ENCODE results near the gene RNU5D-1. TPM values are rescaled to one million over a fixed set of nuclear protein-coding genes. Genes with fewer than 3 reads are reported as not detected.

Gene RNU5D-1
- total and polyA plus RNA-seq, 7 experiments from 2014 or later = not detected

GRCh38 chr1:44693900-44694299 is 37.1 kb downstream of the RNU5D-1 start:
- H3K36me3 ChIP-seq (ENCODE audit: control insufficient read depth in 2 of 3, insufficient read depth in 3 of 3, low read length in 3 of 3) = no peaks in the 10 kb centered on the region
- H3K9me3 ChIP-seq (ENCODE audit: control insufficient read depth in 2 of 3, low read length in 3 of 3) = no peaks in the 10 kb centered on the region
- no peak overlapping the region for H3K27ac ChIP-seq (ENCODE audit: low read depth, low read length)
- ATAC-seq (no peak), DNase-seq (no peak)
- peaks cover 13 to 26% (median 20%) of the 10 kb centered on the region in 7 donors for H3K4me1 Mint-ChIP-seq
- no peak overlapping the region for H3K4me3 ChIP-seq (ENCODE audit: low read length)
- POLR2A ChIA-PET = interaction anchor here (1.7 kb wide), 1 partner anchor 62 kb away, joined by 5 read pairs; no protein-coding TSS in a partner anchor
- peaks cover 6 to 15% of the 10 kb centered on the region in 2 donors for H3K4me1 ChIP-seq (ENCODE audit: control insufficient read depth in 2 of 2, insufficient read depth in 2 of 2, low read length in 2 of 2)
- no peaks in the 10 kb centered on the region for H3K9me3 Mint-ChIP-seq
- intact Hi-C loops (cut with micrococcal nuclease) = no loop called here
- no peak overlapping the region for H3K4me3 Mint-ChIP-seq
- peaks cover 0 to 5% (median 0%) of the 10 kb centered on the region in 5 donors for H3K27me3 Mint-ChIP-seq
- CTCF ChIA-PET = no interaction called here
- H3K27ac Mint-ChIP-seq = no peak overlapping the region
- peaks cover 0 to 4% (median 0%) of the 10 kb centered on the region in 5 donors for H3K36me3 Mint-ChIP-seq
- H3K27me3 ChIP-seq (ENCODE audit: control insufficient read depth in 2 of 2, insufficient read depth in 2 of 2, low read length in 2 of 2) = no peaks in the 10 kb centered on the region

GRCh38 chr1:44693159-44693558 is 37.8 kb downstream of the RNU5D-1 start:
- DNase-seq = no peak
- Histone ChIP-seq H3K27me3 (ENCODE audit: control insufficient read depth in 2 of 2, insufficient read depth in 2 of 2, low read length in 2 of 2) (no peaks in the 10 kb centered on the region), H3K4me1 (ENCODE audit: control insufficient read depth in 2 of 2, insufficient read depth in 2 of 2, low read length in 2 of 2) (peaks cover 6 to 15% of the 10 kb centered on the region in 2 donors), H3K36me3 (ENCODE audit: control insufficient read depth in 2 of 3, insufficient read depth in 3 of 3, low read length in 3 of 3) (no peaks in the 10 kb centered on the region), H3K27ac (ENCODE audit: low read depth, low read length) (no peak overlapping the region), H3K9me3 (ENCODE audit: control insufficient read depth in 2 of 3, low read length in 3 of 3) (no peaks in the 10 kb centered on the region), H3K4me3 (ENCODE audit: low read length) (no peak overlapping the region)
- H3K9me3 Mint-ChIP-seq = no peaks in the 10 kb centered on the region
- H3K27me3 Mint-ChIP-seq = peaks cover 0 to 5% (median 0%) of the 10 kb centered on the region in 5 donors
- peaks cover 0 to 4% (median 0%) of the 10 kb centered on the region in 5 donors for H3K36me3 Mint-ChIP-seq
- peaks cover 13 to 26% (median 20%) of the 10 kb centered on the region in 7 donors for H3K4me1 Mint-ChIP-seq
- ChIA-PET POLR2A (interaction anchor here (1.7 kb wide), 1 partner anchor 62 kb away, joined by 5 read pairs; no protein-coding TSS in a partner anchor), CTCF (no interaction called here)
- ATAC-seq = no peak
- intact Hi-C loops (cut with micrococcal nuclease) = no loop called here
- no peak overlapping the region for H3K27ac Mint-ChIP-seq
- H3K4me3 Mint-ChIP-seq = no peak overlapping the region

GRCh38 chr1:44689447-44689765 is 41.6 kb downstream of the RNU5D-1 start:
- DNase-seq (no peak), ATAC-seq (no peak)
- Histone ChIP-seq H3K36me3 (ENCODE audit: control insufficient read depth in 2 of 3, insufficient read depth in 3 of 3, low read length in 3 of 3) (no peaks in the 10 kb centered on the region), H3K27ac (ENCODE audit: low read depth, low read length) (no peak overlapping the region), H3K27me3 (ENCODE audit: control insufficient read depth in 2 of 2, insufficient read depth in 2 of 2, low read length in 2 of 2) (no peaks in the 10 kb centered on the region), H3K9me3 (ENCODE audit: control insufficient read depth in 2 of 3, low read length in 3 of 3) (no peaks in the 10 kb centered on the region), H3K4me3 (ENCODE audit: low read length) (no peak overlapping the region), H3K4me1 (ENCODE audit: control insufficient read depth in 2 of 2, insufficient read depth in 2 of 2, low read length in 2 of 2) (no peaks in the 10 kb centered on the region)
- no peaks in the 10 kb centered on the region for H3K9me3 Mint-ChIP-seq
- intact Hi-C loops (cut with micrococcal nuclease) = no loop called here
- no peak overlapping the region for H3K27ac Mint-ChIP-seq
- CTCF ChIA-PET = no interaction called here
- H3K36me3 Mint-ChIP-seq = peaks cover 0 to 4% (median 0%) of the 10 kb centered on the region in 5 donors
- POLR2A ChIA-PET = interaction anchor here (0.7 to 0.9 kb wide), 2 partner anchors 8 to 15 kb away, joined by 3 to 4 read pairs; partner anchors contain the start of genes ARMH1 and TMEM53
- H3K4me1 Mint-ChIP-seq = peaks cover 0 to 13% (median 3%) of the 10 kb centered on the region in 7 donors
- H3K27me3 Mint-ChIP-seq = peaks cover 0 to 5% (median 0%) of the 10 kb centered on the region in 5 donors
- no peak overlapping the region for H3K4me3 Mint-ChIP-seq

- intact Hi-C loops (cut with micrococcal nuclease) = no loop called here
- no peak overlapping the region for H3K27ac Mint-ChIP-seq
- H3K4me3 ChIP-seq (ENCODE audit: low read length) = no peak overlapping the region
- no peaks in the 10 kb centered on the region for H3K9me3 Mint-ChIP-seq
- no peak overlapping the region for H3K4me3 Mint-ChIP-seq
- no peaks in the 10 kb centered on the region for H3K9me3 ChIP-seq (ENCODE audit: control insufficient read depth in 2 of 3, low read length in 3 of 3)
- ATAC-seq (no peak), DNase-seq (no peak)
- H3K27ac ChIP-seq (ENCODE audit: low read depth, low read length) = no peak overlapping the region
- no peaks in the 10 kb centered on the region for H3K4me1 ChIP-seq (ENCODE audit: control insufficient read depth in 2 of 2, insufficient read depth in 2 of 2, low read length in 2 of 2)
- H3K36me3 ChIP-seq (ENCODE audit: control insufficient read depth in 2 of 3, insufficient read depth in 3 of 3, low read length in 3 of 3) = no peaks in the 10 kb centered on the region
- peaks cover 0 to 16% (median 6%) of the 10 kb centered on the region in 7 donors for H3K4me1 Mint-ChIP-seq
- peaks cover 0 to 4% (median 0%) of the 10 kb centered on the region in 5 donors for H3K36me3 Mint-ChIP-seq
- peaks cover 0 to 5% (median 0%) of the 10 kb centered on the region in 5 donors for H3K27me3 Mint-ChIP-seq
- ChIA-PET POLR2A (interaction anchor here (0.7 to 0.9 kb wide), 2 partner anchors 8 to 15 kb away, joined by 3 to 4 read pairs; partner anchors contain the start of genes ARMH1 and TMEM53), CTCF (no interaction called here)
- no peaks in the 10 kb centered on the region for H3K27me3 ChIP-seq (ENCODE audit: control insufficient read depth in 2 of 2, insufficient read depth in 2 of 2, low read length in 2 of 2)
Measured at GRCh38 chr1:44688760-44689446, 42.1 kb downstream of the RNU5D-1 start.

GRCh38 chr1:44685881-44686280 is 45.1 kb downstream of the RNU5D-1 start:
- H3K4me3 Mint-ChIP-seq = no peak overlapping the region
- H3K4me1 Mint-ChIP-seq = peaks cover 0 to 9% (median 6%) of the 10 kb centered on the region in 7 donors
- H3K27me3 ChIP-seq (ENCODE audit: control insufficient read depth in 2 of 2, insufficient read depth in 2 of 2, low read length in 2 of 2) = no peaks in the 10 kb centered on the region
- CTCF ChIA-PET = interaction anchor here (2.0 kb wide), 1 partner anchor 33 kb away, joined by 4 read pairs; no protein-coding TSS in a partner anchor
- intact Hi-C loops (cut with micrococcal nuclease) = no loop called here
- peaks cover 0 to 2% (median 0%) of the 10 kb centered on the region in 11 donors for H3K9me3 Mint-ChIP-seq
- ATAC-seq (no peak), DNase-seq (no peak)
- H3K4me1 ChIP-seq (ENCODE audit: control insufficient read depth in 2 of 2, insufficient read depth in 2 of 2, low read length in 2 of 2) = no peaks in the 10 kb centered on the region
- no peak overlapping the region for H3K4me3 ChIP-seq (ENCODE audit: low read length)
- no peak overlapping the region for H3K27ac Mint-ChIP-seq
- H3K36me3 Mint-ChIP-seq = no peaks in the 10 kb centered on the region
- POLR2A ChIA-PET = interaction anchor here (0.8 kb wide), 1 partner anchor 25 kb away, joined by 3 read pairs; no protein-coding TSS in a partner anchor
- no peaks in the 10 kb centered on the region for H3K27me3 Mint-ChIP-seq
- no peaks in the 10 kb centered on the region for H3K36me3 ChIP-seq (ENCODE audit: control insufficient read depth in 2 of 3, insufficient read depth in 3 of 3, low read length in 3 of 3)
- no peak overlapping the region for H3K27ac ChIP-seq (ENCODE audit: low read depth, low read length)
- H3K9me3 ChIP-seq (ENCODE audit: control insufficient read depth in 2 of 3, low read length in 3 of 3) = no peaks in the 10 kb centered on the region

GRCh38 chr1:44685218-44685617 is 45.8 kb downstream of the RNU5D-1 start:
- Mint-ChIP-seq H3K4me3 (no peak overlapping the region), H3K36me3 (no peaks in the 10 kb centered on the region), H3K27ac (no peak overlapping the region), H3K9me3 (peaks cover 0 to 2% (median 0%) of the 10 kb centered on the region in 11 donors), H3K27me3 (no peaks in the 10 kb centered on the region), H3K4me1 (peaks cover 0 to 9% (median 6%) of the 10 kb centered on the region in 7 donors)
- no peak overlapping the region for H3K4me3 ChIP-seq (ENCODE audit: low read length)
- no peaks in the 10 kb centered on the region for H3K36me3 ChIP-seq (ENCODE audit: control insufficient read depth in 2 of 3, insufficient read depth in 3 of 3, low read length in 3 of 3)
- DNase-seq (no peak), ATAC-seq (no peak)
- H3K4me1 ChIP-seq (ENCODE audit: control insufficient read depth in 2 of 2, insufficient read depth in 2 of 2, low read length in 2 of 2) = no peaks in the 10 kb centered on the region
- ChIA-PET CTCF (interaction anchor here (2.0 kb wide), 1 partner anchor 33 kb away, joined by 4 read pairs; no protein-coding TSS in a partner anchor), POLR2A (no interaction called here)
- intact Hi-C loops (cut with micrococcal nuclease) = no loop called here
- no peak overlapping the region for H3K27ac ChIP-seq (ENCODE audit: low read depth, low read length)
- no peaks in the 10 kb centered on the region for H3K27me3 ChIP-seq (ENCODE audit: control insufficient read depth in 2 of 2, insufficient read depth in 2 of 2, low read length in 2 of 2)
- H3K9me3 ChIP-seq (ENCODE audit: control insufficient read depth in 2 of 3, low read length in 3 of 3) = no peaks in the 10 kb centered on the region
